Liver (tissue), 3 donors: Measurements from ENCODE around the gene DUSP10.

ENCODE experiments used
- CTCF ChIP-seq: fragments of 150-350 bp; IDR thresholded peaks from 2 replicates; pipeline ENCODE4 v1.5.1; 2017; ENCODE audit warnings: improper control_type of control experiment, low read depth, low read length; ENCODE audit not compliant: missing input control
- EGR1 ChIP-seq, 2 donors: IDR thresholded peaks; 2 replicates each; pipeline ENCODE4 v1.6.1; 2016 to 2018; ENCODE audit warnings: antibody characterized with exemption in 2 of 2, low read depth in 2 of 2
- FOXA1 ChIP-seq: IDR thresholded peaks from 2 replicates; pipeline ENCODE4 v1.6.1; 2016; ENCODE audit warnings: antibody characterized with exemption
- GABPA ChIP-seq, 2 donors: IDR thresholded peaks in 1 of 2; conservative IDR thresholded peaks in 1 of 2; 2 replicates each; pipeline ENCODE4 v1.6.1; 2016; ENCODE audit warnings: antibody characterized with exemption in 2 of 2, mild to moderate bottlenecking in 1 of 2, moderate library complexity in 1 of 2
- HNF4A ChIP-seq, 2 donors: conservative IDR thresholded peaks; 2 replicates each; pipeline ENCODE4 v1.6.1; 2016; ENCODE audit warnings: antibody characterized with exemption in 2 of 2, mild to moderate bottlenecking in 2 of 2
- JUND ChIP-seq, 2 donors: IDR thresholded peaks; 2 replicates each; pipeline ENCODE4 v1.6.1; 2016; ENCODE audit warnings: antibody characterized with exemption in 2 of 2
- MAX ChIP-seq: IDR thresholded peaks from 2 replicates; pipeline ENCODE4 v1.6.1; 2016; ENCODE audit warnings: antibody characterized with exemption
- NR2F2 ChIP-seq: IDR thresholded peaks from 2 replicates; pipeline ENCODE4 v1.6.1; 2016; ENCODE audit warnings: antibody characterized with exemption
- RAD21 ChIP-seq, 2 donors: IDR thresholded peaks; 2 replicates each; pipeline ENCODE4 v1.6.1; 2016; ENCODE audit warnings: antibody characterized with exemption in 2 of 2, mild to moderate bottlenecking in 2 of 2
- SP1 ChIP-seq: IDR thresholded peaks from 2 replicates; pipeline ENCODE4 v1.6.1; 2018; ENCODE audit warnings: antibody characterized with exemption, mild to moderate bottlenecking
- TAF1 ChIP-seq: conservative IDR thresholded peaks from 2 replicates; pipeline ENCODE4 v1.6.1; 2016; ENCODE audit warnings: antibody characterized with exemption, mild to moderate bottlenecking
- YY1 ChIP-seq: IDR thresholded peaks from 2 replicates; pipeline ENCODE4 v1.6.1; 2016; ENCODE audit warnings: antibody characterized with exemption, mild to moderate bottlenecking
- ZBTB33 ChIP-seq: IDR thresholded peaks from 2 replicates; pipeline ENCODE4 v1.6.1; 2016; ENCODE audit warnings: antibody characterized with exemption
- donor health status: healthy.
- donor health status: healthy.

- TF ChIP-seq RAD21 (IDR thresholded peaks at IDR 0.05) (no peak), SP1 (no peak), CTCF (no peak), NR2F2 (no peak), GABPA (IDR thresholded peaks at IDR 0.05 in 1 of 2, conservative IDR thresholded peaks at IDR 0.05 in 1 of 2) (no peak), ZBTB33 (no peak), YY1 (no peak), EGR1 (IDR thresholded peaks at IDR 0.05; ENCODE audit: low read depth in 2 of 2) (no peak), MAX (no peak), TAF1 (no peak), JUND (IDR thresholded peaks at IDR 0.05) (no peak), FOXA1 (no peak), HNF4A (conservative IDR thresholded peaks at IDR 0.05) (no peak)
These were observed 38.3 kb upstream of the DUSP10 start for GRCh38 chr1:221780175-221780574.
